Keratinocyte (primary cell): ENCODE measurements around the gene EEA1. TPM values are rescaled to one million over a fixed set of nuclear protein-coding genes. Genes with fewer than 3 reads are reported as not detected.

Experiments
- DNase-seq: peaks from one replicate; pipeline ENCODE4 v3.0.0-alpha.2; 2011; ENCODE audit warnings: low read depth, missing footprints, low spot score
- FAIRE-seq: peaks from 2 replicates; lab custom pipeline; 2011; peaks lifted over from hg19 to GRCh38; lab: Jason Lieb, UNC
- H2AFZ ChIP-seq: 2 replicates; pipeline ENCODE4 v1.6.0; 2012; ENCODE audit warnings: low read length, control low read depth, inconsistent platforms; ENCODE audit not compliant: control insufficient read depth
- H3K27ac ChIP-seq: 2 replicates; pipeline ENCODE4 v1.5.1; 2011; ENCODE audit warnings: low read length; ENCODE audit not compliant: control insufficient read depth, insufficient read depth
- H3K27me3 ChIP-seq: 3 replicates; pipeline ENCODE4 v1.6.0; 2011; ENCODE audit warnings: low read length; ENCODE audit not compliant: control insufficient read depth, insufficient read depth; ENCODE audit errors: extremely low read depth
- H3K36me3 ChIP-seq, 2 experiments: 2 replicates in 1 of 2; 3 replicates in 1 of 2; pipeline ENCODE4 v1.5.1; 2011; ENCODE audit warnings: low read length in 2 of 2, mild to moderate bottlenecking in 1 of 2; ENCODE audit not compliant: control insufficient read depth in 2 of 2, insufficient read depth in 2 of 2; ENCODE audit errors: extremely low read depth in 1 of 2
- H3K4me1 ChIP-seq: 3 replicates; pipeline ENCODE4 v1.5.1; 2011; ENCODE audit warnings: low read length; ENCODE audit not compliant: control insufficient read depth, insufficient read depth; ENCODE audit errors: extremely low read depth
- H3K4me2 ChIP-seq: 3 replicates; pipeline ENCODE4 v1.6.0; 2011; ENCODE audit warnings: low read depth, low read length; ENCODE audit not compliant: control insufficient read depth, insufficient read depth; ENCODE audit errors: extremely low read depth
- H3K4me3 ChIP-seq, 3 experiments: fragments of 200-600 bp in 1 of 3; sonication (generic) in 1 of 3; 2 replicates in 2 of 3; 3 replicates in 1 of 3; pipeline ENCODE4 v1.5.1; 2011 to 2016; ENCODE audit warnings: low read length in 3 of 3, mild to moderate bottlenecking in 3 of 3, control low read depth in 2 of 3, inconsistent platforms in 1 of 3, low read depth in 1 of 3, mixed read lengths in 1 of 3, mixed run types in 1 of 3, moderate library complexity in 1 of 3; ENCODE audit not compliant: control insufficient read depth in 2 of 3, insufficient read depth in 2 of 3; ENCODE audit errors: extremely low read depth in 1 of 3
- H3K79me2 ChIP-seq: 2 replicates; pipeline ENCODE4 v1.6.0; 2012; ENCODE audit warnings: low read length; ENCODE audit not compliant: control insufficient read depth, insufficient read depth
- H3K9ac ChIP-seq: 3 replicates; pipeline ENCODE4 v1.6.0; 2011; ENCODE audit warnings: low read length; ENCODE audit not compliant: control insufficient read depth, insufficient read depth; ENCODE audit errors: extremely low read depth
- H3K9me1 ChIP-seq: 3 replicates; pipeline ENCODE4 v1.6.0; 2011; ENCODE audit warnings: low read length; ENCODE audit not compliant: control insufficient read depth, insufficient read depth; ENCODE audit errors: extremely low read depth
- H3K9me3 ChIP-seq: 2 replicates; pipeline ENCODE4 v1.5.1; 2012; ENCODE audit warnings: low read depth, low read length; ENCODE audit not compliant: control insufficient read depth
- H4K20me1 ChIP-seq: 3 replicates; pipeline ENCODE4 v1.6.0; 2011; ENCODE audit warnings: low read length; ENCODE audit not compliant: control insufficient read depth, insufficient read depth; ENCODE audit errors: extremely low read depth
- CTCF ChIP-seq, 3 experiments: IDR thresholded peaks in 1 of 3; conservative IDR thresholded peaks in 1 of 3; optimal IDR thresholded peaks in 1 of 3; 2 replicates in 2 of 3; 3 replicates in 1 of 3; pipeline versions ENCODE3 to v1.5.1; 2011; ENCODE audit warnings: low read length in 3 of 3, mild to moderate bottlenecking in 3 of 3, moderate library complexity in 2 of 3, control low read depth in 1 of 3, inconsistent platforms in 1 of 3; ENCODE audit not compliant: insufficient read depth in 2 of 3; ENCODE audit errors: extremely low read depth in 1 of 3
- EZH2 ChIP-seq: IDR thresholded peaks from one replicate; pipeline ENCODE4 v1.6.1; 2012; ENCODE audit warnings: inconsistent platforms, mild to moderate bottlenecking, low read length, moderate library complexity
- dilution Hi-C: fragments of 300-500 bp; cut with MboI; formaldehyde crosslinking; loops from one replicate; pipeline ENCODE4 v1.7.0; 2020; ENCODE audit warnings: low sequenced_read_pairs; ENCODE audit not compliant: extremely low pct_ligation_motif_present
- polyA plus RNA-seq, 5 experiments: library from polyadenylated mRNA; depleted of rRNA in 3 of 5; stranded (reverse) in 3 of 5; stranded (forward) in 1 of 5; unstranded in 1 of 5; fragments of >200 nt; gene quantifications; 1 replicate in 1 of 5; 2 replicates in 3 of 5; 3 replicates in 1 of 5; pipeline versions ENCODE4 v1.2.1 to v1.2.3, GENCODE V29; 2011 to 2012; ENCODE audit warnings: missing spikeins in 2 of 5, low read depth in 1 of 5, low replicate concordance in 1 of 5

The EEA1 gene
- polyA plus RNA-seq, 1 donor (not counting 4 experiments of a cell fraction or from before 2014, with no cell fraction given), result 14.3 TPM

GRCh38 chr12:92921877-92922276 lies 7.2 kb downstream of the EEA1 start:
- H3K4me3 ChIP-seq, result no peak overlapping the region
- H3K9ac ChIP-seq, result no peak overlapping the region
- H3K4me2 ChIP-seq, result no peak overlapping the region
- H3K27ac ChIP-seq, result no peak overlapping the region
- H3K9me1 ChIP-seq, result no peaks in the 10 kb centered on the region
- no peak for TF ChIP-seq EZH2
- TF ChIP-seq CTCF (optimal IDR thresholded peaks at IDR 0.05 in 1 of 3, IDR thresholded peaks at IDR 0.05 in 1 of 3, conservative IDR thresholded peaks at IDR 0.05 in 1 of 3; ENCODE audit: extremely low read depth in 1 of 3, insufficient read depth in 2 of 3, low read length in 3 of 3), result no peak
- H3K79me2 ChIP-seq, result peaks cover 46% of the 10 kb centered on the region
- dilution Hi-C loops, result no loop called here
- FAIRE-seq (no peak), DNase-seq (no peak)
- no peaks in the 10 kb centered on the region for H3K9me3 ChIP-seq
- H4K20me1 ChIP-seq, result no peaks in the 10 kb centered on the region
- H3K27me3 ChIP-seq, result no peaks in the 10 kb centered on the region
- H3K4me1 ChIP-seq, result peaks cover 6% of the 10 kb centered on the region
- no peaks in the 10 kb centered on the region for H3K36me3 ChIP-seq
- no peak overlapping the region for H2AFZ ChIP-seq

GRCh38 chr12:92915365-92915764 lies 13.7 kb downstream of the EEA1 start:
- FAIRE-seq, result no peak
- Histone ChIP-seq H3K4me2 (no peak overlapping the region), H2AFZ (no peak overlapping the region), H3K27me3 (no peaks in the 10 kb centered on the region), H3K9me1 (no peaks in the 10 kb centered on the region), H3K9ac (no peak overlapping the region), H4K20me1 (no peaks in the 10 kb centered on the region), H3K36me3 (no peaks in the 10 kb centered on the region), H3K4me3 (no peak overlapping the region), H3K4me1 (peaks cover 19% of the 10 kb centered on the region), H3K27ac (no peak overlapping the region), H3K9me3 (no peaks in the 10 kb centered on the region), H3K79me2 (peaks cover 38% of the 10 kb centered on the region)
- no peak for DNase-seq
- dilution Hi-C loops, result no loop called here
- no peak for TF ChIP-seq CTCF (optimal IDR thresholded peaks at IDR 0.05 in 1 of 3, IDR thresholded peaks at IDR 0.05 in 1 of 3, conservative IDR thresholded peaks at IDR 0.05 in 1 of 3; ENCODE audit: extremely low read depth in 1 of 3, insufficient read depth in 2 of 3, low read length in 3 of 3)
- no peak for TF ChIP-seq EZH2
